Esophagus muscularis mucosa (tissue), 3 donors: Measurements from ENCODE around the gene CNTFR.

ENCODE experiments used
- CTCF ChIP-seq, 3 experiments: fragments of 200-600 bp in 2 of 3; fragments of 450-650 bp in 1 of 3; sonication (generic) in 2 of 3; IDR thresholded peaks; one replicate each; pipeline ENCODE4 v1.5.1; 2017 to 2019; ENCODE audit warnings: antibody characterized with exemption in 3 of 3, mild to moderate bottlenecking in 2 of 3, moderate library complexity in 1 of 3
- POLR2A ChIP-seq: fragments of 450-650 bp; IDR thresholded peaks from one replicate; pipeline ENCODE4 v1.6.1; 2017; ENCODE audit warnings: antibody characterized with exemption, moderate library complexity, mild to moderate bottlenecking, low read depth
- POLR2AphosphoS5 ChIP-seq, 2 donors: sonication (generic); formaldehyde crosslinking; IDR thresholded peaks; one replicate each; pipeline ENCODE4 v1.6.1; 2017; ENCODE audit warnings: antibody characterized with exemption in 2 of 2

GRCh38 chr9:34526026-34526425 lies 63.5 kb downstream of the CNTFR start:
- no peak for TF ChIP-seq POLR2AphosphoS5 (IDR thresholded peaks at IDR 0.05)
- no peak for TF ChIP-seq CTCF (IDR thresholded peaks at IDR 0.05)
- no peak for TF ChIP-seq POLR2A
